ENCODE results near the gene HSPBP1. TPM values are rescaled to one million over a fixed set of nuclear protein-coding genes. Genes with fewer than 3 reads are reported as not detected.

Gene HSPBP1
- total RNA-seq, 2 experiments from 2014 or later: 46.4 to 47.1 TPM

- intact Hi-C loops (cut with micrococcal nuclease): loop anchor here (10.0 kb wide), 1 partner anchor 402 kb away; the partner anchor contains the start of gene U2AF2
- peak overlapping the region; percentile 99 for H3K27ac Mint-ChIP-seq
- DNase-seq (peak; percentile 41), ATAC-seq (no peak)
- TF ChIP-seq CTCF (IDR thresholded peaks at IDR 0.05): no peak
- peaks cover 66% of the 10 kb centered on the region for H3K36me3 Mint-ChIP-seq (ENCODE audit: low read depth)
- ChIA-PET POLR2A (interaction anchor here (0.7 to 5.5 kb wide), 10 partner anchors 10 to 165 kb away, joined by 3 to 40 read pairs (median 4); partner anchors contain the start of genes BRSK1, TMEM238 and UBE2S), CTCF (interaction anchor here (1.0 to 3.5 kb wide), 4 partner anchors 39 to 131 kb away, joined by 5 to 11 read pairs (median 8); partner anchors contain the start of gene TMEM238)
- H3K9me3 Mint-ChIP-seq: no peaks in the 10 kb centered on the region
- no peaks in the 10 kb centered on the region for H3K27me3 Mint-ChIP-seq
- H3K4me1 Mint-ChIP-seq (ENCODE audit: low read depth): peaks cover 42% of the 10 kb centered on the region
- peak overlapping the region; percentile 96 for H3K4me3 Mint-ChIP-seq
Observed at GRCh38 chr19:55252760-55253663, 26.9 kb downstream of the HSPBP1 start.

GRCh38 chr19:55251341-55252081, 28.4 kb downstream of the HSPBP1 start:
- no peak for TF ChIP-seq CTCF (IDR thresholded peaks at IDR 0.05)
- H3K9me3 Mint-ChIP-seq: no peaks in the 10 kb centered on the region
- peak overlapping the region; percentile 99 for H3K27ac Mint-ChIP-seq
- peak; percentile 74 for DNase-seq
- no peaks in the 10 kb centered on the region for H3K27me3 Mint-ChIP-seq
- peaks cover 45% of the 10 kb centered on the region for H3K4me1 Mint-ChIP-seq (ENCODE audit: low read depth)
- H3K36me3 Mint-ChIP-seq (ENCODE audit: low read depth): peaks cover 52% of the 10 kb centered on the region
- ATAC-seq: peak; percentile 31
- POLR2A ChIA-PET: interaction anchor here (0.7 to 2.9 kb wide), 7 partner anchors 8 to 133 kb away, joined by 3 to 15 read pairs (median 3); partner anchors contain the start of genes HSPBP1, PPP6R1 and TMEM238
- CTCF ChIA-PET: interaction anchor here (0.6 to 3.5 kb wide), 2 partner anchors 40 to 132 kb away, joined by 3 to 10 read pairs; partner anchors contain the start of gene TMEM238
- intact Hi-C loops (cut with micrococcal nuclease): loop anchor here (10.0 kb wide), 1 partner anchor 403 kb away; the partner anchor contains the start of gene U2AF2
- H3K4me3 Mint-ChIP-seq: peak overlapping the region; percentile 70

GRCh38 chr19:55250262-55251036, 29.5 kb downstream of the HSPBP1 start:
- intact Hi-C loops (cut with micrococcal nuclease): loop anchor here (10.0 kb wide), 1 partner anchor 404 kb away; the partner anchor contains the start of gene U2AF2
- Mint-ChIP-seq H3K27me3 (no peaks in the 10 kb centered on the region), H3K4me3 (peak overlapping the region; percentile 70), H3K4me1 (ENCODE audit: low read depth) (peaks cover 42% of the 10 kb centered on the region), H3K9me3 (no peaks in the 10 kb centered on the region), H3K27ac (peak overlapping the region; percentile 99), H3K36me3 (ENCODE audit: low read depth) (peaks cover 47% of the 10 kb centered on the region)
- CTCF ChIA-PET: interaction anchor here (0.6 to 1.0 kb wide), 2 partner anchors 41 to 390 kb away, joined by 3 to 4 read pairs; no protein-coding TSS in a partner anchor
- DNase-seq (no peak), ATAC-seq (no peak)
- POLR2A ChIA-PET: interaction anchor here (1.1 to 2.9 kb wide), 7 partner anchors 9 to 134 kb away, joined by 3 to 15 read pairs (median 3); partner anchors contain the start of genes PPP6R1 and TMEM238
- no peak for TF ChIP-seq CTCF (IDR thresholded peaks at IDR 0.05)

GRCh38 chr19:55249841-55250240, 30.1 kb downstream of the HSPBP1 start:
- Mint-ChIP-seq H3K4me1 (ENCODE audit: low read depth) (peaks cover 42% of the 10 kb centered on the region), H3K27me3 (no peaks in the 10 kb centered on the region), H3K9me3 (no peaks in the 10 kb centered on the region), H3K4me3 (no peak overlapping the region), H3K27ac (no peak overlapping the region), H3K36me3 (ENCODE audit: low read depth) (peaks cover 41% of the 10 kb centered on the region)
- intact Hi-C loops (cut with micrococcal nuclease): loop anchor here (10.0 kb wide), 1 partner anchor 405 kb away; the partner anchor contains the start of gene U2AF2
- no peak for TF ChIP-seq CTCF (IDR thresholded peaks at IDR 0.05)
- ChIA-PET CTCF (interaction anchor here (1.0 kb wide), 1 partner anchor 390 kb away, joined by 4 read pairs; no protein-coding TSS in a partner anchor), POLR2A (interaction anchor here (1.1 to 2.9 kb wide), 5 partner anchors 9 to 134 kb away, joined by 3 to 15 read pairs (median 3); partner anchors contain the start of genes PPP6R1 and TMEM238)
- no peak for ATAC-seq
- no peak for DNase-seq

All from activated CD8-positive, alpha-beta T cell treated with anti-CD3 and anti-CD28 coated beads for 36 hours (primary cell).